Upper lobe of left lung (tissue), 6 donors: ENCODE results near the gene SDE2. TPM values are rescaled to one million over a fixed set of nuclear protein-coding genes. Genes with fewer than 3 reads are reported as not detected.

Experiments used
- ATAC-seq, 2 donors: fragments of 200-7000 bp; cut with Tn5 transposase; one replicate each; pipeline ENCODE4 v1.9.1; 2022; ENCODE audit warnings: mild to moderate bottlenecking in 2 of 2, moderate library complexity in 2 of 2; ENCODE audit not compliant: low FRiP score in 2 of 2
- DNase-seq, 2 donors: peaks; one replicate each; pipeline ENCODE4 v3.0.0-alpha.2; 2019 to 2020
- H3K27ac ChIP-seq, 4 donors: fragments of 200-600 bp; sonication (generic); one replicate each; pipeline ENCODE4 v1.5.1; 2016 to 2019
- H3K27me3 ChIP-seq, 4 donors: fragments of 200-600 bp; sonication (generic); one replicate each; pipeline ENCODE4 v1.5.1; 2017 to 2019
- H3K36me3 ChIP-seq, 4 donors: fragments of 200-600 bp; sonication (generic); one replicate each; pipeline ENCODE4 v1.5.1; 2016 to 2019
- H3K4me1 ChIP-seq, 4 donors: fragments of 200-600 bp; sonication (generic); one replicate each; pipeline ENCODE4 v1.5.1; 2018 to 2019
- H3K4me3 ChIP-seq, 4 donors: fragments of 200-600 bp; sonication (generic); one replicate each; pipeline ENCODE4 v1.5.1; 2017 to 2019; ENCODE audit warnings: mild to moderate bottlenecking in 2 of 4, moderate library complexity in 1 of 4
- H3K9me3 ChIP-seq, 4 donors: fragments of 200-600 bp; sonication (generic); one replicate each; pipeline ENCODE4 v1.5.1; 2018 to 2019
- CTCF ChIP-seq, 6 experiments: fragments of 450-650 bp in 4 of 6; fragments of 200-600 bp in 2 of 6; sonication (generic) in 2 of 6; IDR thresholded peaks; one replicate each; pipeline ENCODE4 v1.5.1; 2016 to 2019; ENCODE audit warnings: antibody characterized with exemption in 6 of 6
- EP300 ChIP-seq, 4 donors: sonication (generic); formaldehyde crosslinking; IDR thresholded peaks; one replicate each; pipeline ENCODE4 v1.5.1; 2017; ENCODE audit warnings: antibody characterized with exemption in 4 of 4, control low read depth in 2 of 4
- POLR2A ChIP-seq, 4 donors: fragments of 450-650 bp; IDR thresholded peaks; one replicate each; pipeline ENCODE4 v1.5.1; 2016 to 2017; ENCODE audit warnings: antibody characterized with exemption in 4 of 4, mild to moderate bottlenecking in 2 of 4
- POLR2AphosphoS5 ChIP-seq, 2 donors: sonication (generic); formaldehyde crosslinking; IDR thresholded peaks; one replicate each; pipeline ENCODE4 v1.5.1; 2017; ENCODE audit warnings: antibody characterized with exemption in 2 of 2
- WGBS, 2 donors: methylation state at CpG; one replicate each; pipeline ENCODE4 v1.1.5; 2017 to 2018; 5-methylcytosine and 5-hydroxymethylcytosine counted together
- total RNA-seq, 6 donors: library from RNA; depleted of rRNA in 4 of 6; stranded (reverse); fragments of >200 nt in 4 of 6; gene quantifications; one replicate each; pipeline versions ENCODE4 v1.1.0 to v1.2.1, GENCODE V29; 2016 to 2021
- donor health status: DM: no; HTN: no; CAD: no; lungs with moderate emphysema.
- donor health status: DM: no; HTN: yes; CAD: no; lungs with severe emphysema.

SDE2 gene
- total RNA-seq, 6 donors from 2014 or later = 12.1 to 27.8 (median 18.3) TPM

GRCh38 chr1:225999912-226000337, 782 bp upstream of the SDE2 start:
- peak in 1 of 2 donors; percentile 32 for DNase-seq
- Histone ChIP-seq H3K9me3 (no peaks in the 10 kb centered on the region), H3K4me3 (peak overlapping the region in 3 of 4 donors; percentile 75 to 81 (median 77)), H3K4me1 (peaks cover 42 to 60% (median 59%) of the 10 kb centered on the region in 4 donors), H3K27me3 (peaks cover 0 to 6% (median 0%) of the 10 kb centered on the region in 4 donors), H3K36me3 (peaks cover 0 to 3% (median 2%) of the 10 kb centered on the region in 4 donors), H3K27ac (peak overlapping the region; percentile 95 to 99 (median 96))
- peak; percentile 21 to 58 for ATAC-seq
- WGBS, 2 donors = 7% methylated on average over 10 of the region's 10 CpGs
- TF ChIP-seq EP300 (IDR thresholded peaks at IDR 0.05) = no peak
- no peak for TF ChIP-seq CTCF (IDR thresholded peaks at IDR 0.05)
- no peak for TF ChIP-seq POLR2A (IDR thresholded peaks at IDR 0.05)
- TF ChIP-seq POLR2AphosphoS5 (IDR thresholded peaks at IDR 0.05) = no peak

- Histone ChIP-seq H3K9me3 (no peaks in the 10 kb centered on the region), H3K27ac (peak overlapping the region; percentile 95 to 99 (median 96)), H3K27me3 (peaks cover 0 to 6% (median 0%) of the 10 kb centered on the region in 4 donors), H3K4me3 (peak overlapping the region; percentile 69 to 81 (median 76)), H3K4me1 (peaks cover 42 to 70% (median 61%) of the 10 kb centered on the region in 4 donors), H3K36me3 (peaks cover under 1 to 16% (median 9%) of the 10 kb centered on the region in 4 donors)
- DNase-seq (no peak), ATAC-seq (peak; percentile 0 to 11)
- 1% methylated on average over 19 of the region's 19 CpGs for whole genome bisulfite sequencing, 2 donors
- no peak for TF ChIP-seq POLR2AphosphoS5 (IDR thresholded peaks at IDR 0.05)
- no peak for TF ChIP-seq CTCF (IDR thresholded peaks at IDR 0.05)
- TF ChIP-seq EP300 (IDR thresholded peaks at IDR 0.05) = no peak
- no peak for TF ChIP-seq POLR2A (IDR thresholded peaks at IDR 0.05)
Measured at GRCh38 chr1:225998560-225999226, 450 bp downstream of the SDE2 start.

GRCh38 chr1:225996946-225997545, 2.1 kb downstream of the SDE2 start:
- 38 to 42% methylated on average over 5 of the region's 5 CpGs for WGBS, 2 donors
- DNase-seq = no peak

More at GRCh38 chr1:225996946-225997545, 2.1 kb downstream of the SDE2 start:
- H3K27me3 ChIP-seq = peaks cover 0 to 6% (median 0%) of the 10 kb centered on the region in 4 donors
- H3K4me1 ChIP-seq = peaks cover 37 to 70% (median 48%) of the 10 kb centered on the region in 4 donors
- TF ChIP-seq EP300 (IDR thresholded peaks at IDR 0.05) (no peak), CTCF (IDR thresholded peaks at IDR 0.05) (no peak), POLR2A (IDR thresholded peaks at IDR 0.05) (no peak), POLR2AphosphoS5 (IDR thresholded peaks at IDR 0.05) (no peak)
- no peaks in the 10 kb centered on the region for H3K9me3 ChIP-seq
- ATAC-seq = no peak
- H3K4me3 ChIP-seq = peak overlapping the region in 2 of 4 donors; percentile 75 to 81
- H3K27ac ChIP-seq = peak overlapping the region in 1 of 4 donors; percentile 99
- H3K36me3 ChIP-seq = peaks cover 12 to 32% (median 18%) of the 10 kb centered on the region in 4 donors
